ENCODE data around the gene FXYD6.

- TF ChIP-seq EZH2 (IDR thresholded peaks at IDR 0.05; ENCODE audit: insufficient read depth, low read length) (no peak), CTCF (IDR thresholded peaks at IDR 0.05; ENCODE audit: insufficient read depth, low read depth, low read length) (no peak)
These were observed 62.2 kb downstream of the FXYD6 start for GRCh38 chr11:117814204-117814765.
